IMR-90 (cell line): ENCODE data around the gene SIPA1L3. TPM values are rescaled to one million over a fixed set of nuclear protein-coding genes. Genes with fewer than 3 reads are reported as not detected.

Experiments used
- ATAC-seq: fragments of 200-7000 bp; cut with Tn5 transposase; 2 replicates; pipeline ENCODE4 v1.9.1; 2020; ENCODE audit warnings: low read depth, mild to moderate bottlenecking, moderate library complexity
- BruUV-seq: library from RNA; stranded (reverse); fragments of 400-500 nt; replicated peaks from 2 replicates; lab custom pipeline; 2021; lab: Mats Ljungman, UMichigan
- CTCF ChIA-PET: fragments of 300-600 bp; formaldehyde crosslinking; extraction: SDS; loops from one replicate; lab custom pipeline; 2021; ENCODE audit warnings: antibody characterized with exemption; lab: Yijun Ruan, JAX
- POLR2A ChIA-PET: fragments of 300-600 bp; sonication (Branson Sonifier 250); formaldehyde crosslinking; loops from one replicate; lab custom pipeline; 2022; ENCODE audit warnings: antibody characterized with exemption; ENCODE audit not compliant: unreplicated experiment; lab: Charles Lee
- DNase-seq: peaks from one replicate; pipeline ENCODE4 v3.0.0; 2013
- H2AFZ ChIP-seq: replicated peaks from 2 replicates; pipeline ENCODE3; 2013; ENCODE audit warnings: low read length, mild to moderate bottlenecking; ENCODE audit not compliant: poor library complexity
- H2AK5ac ChIP-seq: 2 replicates; pipeline ENCODE4 v1.6.1; 2013; ENCODE audit warnings: low read depth, low read length, inconsistent platforms
- H2AK9ac ChIP-seq: replicated peaks from 2 replicates; pipeline ENCODE3; 2013; ENCODE audit warnings: mild to moderate bottlenecking, low read depth, low read length, moderate library complexity; ENCODE audit not compliant: poor library complexity
- H2BK120ac ChIP-seq: 2 replicates; pipeline ENCODE4 v1.6.1; 2013; ENCODE audit warnings: low read depth, low read length, inconsistent platforms
- H2BK15ac ChIP-seq: 3 replicates; pipeline ENCODE4 v1.6.1; 2013; ENCODE audit warnings: low read depth, low read length, inconsistent platforms
- H2BK20ac ChIP-seq: 2 replicates; pipeline ENCODE4 v1.6.1; 2013; ENCODE audit warnings: low read depth, mild to moderate bottlenecking, inconsistent platforms, low read length, moderate library complexity
- H2BK5ac ChIP-seq: 2 replicates; pipeline ENCODE4 v1.6.1; 2013; ENCODE audit warnings: mild to moderate bottlenecking, low read depth, low read length, inconsistent platforms; ENCODE audit not compliant: poor library complexity, severe bottlenecking
- H3K14ac ChIP-seq: replicated peaks from 2 replicates; pipeline ENCODE4 v1.6.1; 2013; ENCODE audit warnings: low read depth, low read length, inconsistent platforms
- H3K18ac ChIP-seq: 2 replicates; pipeline ENCODE4 v1.6.1; 2013; ENCODE audit warnings: low read depth, low read length, control low read depth
- H3K23ac ChIP-seq: 2 replicates; pipeline ENCODE4 v1.6.1; 2013; ENCODE audit warnings: low read depth, low read length, inconsistent platforms
- H3K27ac ChIP-seq: 2 replicates; pipeline ENCODE4 v1.5.1; 2013; ENCODE audit warnings: mild to moderate bottlenecking, control low read depth, low read length; ENCODE audit not compliant: insufficient read depth
- H3K27me3 ChIP-seq: 2 replicates; pipeline ENCODE4 v1.6.1; 2013; ENCODE audit warnings: low read length; ENCODE audit not compliant: control insufficient read depth, insufficient read depth
- H3K36me3 ChIP-seq: 2 replicates; pipeline ENCODE4 v1.6.1; 2013; ENCODE audit warnings: low read length, mixed read lengths; ENCODE audit not compliant: control insufficient read depth, insufficient read depth
- H3K4ac ChIP-seq: 2 replicates; pipeline ENCODE4 v1.6.1; 2013; ENCODE audit warnings: low read depth, low read length, inconsistent platforms
- H3K4me1 ChIP-seq: 2 replicates; pipeline ENCODE4 v1.6.1; 2013; ENCODE audit warnings: low read length, mixed read lengths; ENCODE audit not compliant: control insufficient read depth, insufficient read depth
- H3K4me2 ChIP-seq: 2 replicates; pipeline ENCODE4 v1.6.1; 2013; ENCODE audit warnings: low read depth, mild to moderate bottlenecking, control low read depth, low read length, moderate library complexity
- H3K4me3 ChIP-seq: 2 replicates; pipeline ENCODE4 v1.5.1; 2013; ENCODE audit warnings: low read depth, mild to moderate bottlenecking, control low read depth, low read length, moderate library complexity; ENCODE audit not compliant: insufficient read depth
- H3K56ac ChIP-seq: 2 replicates; pipeline ENCODE4 v1.6.1; 2013; ENCODE audit warnings: low read length, inconsistent platforms; ENCODE audit not compliant: insufficient read depth; ENCODE audit errors: extremely low read depth
- H3K79me1 ChIP-seq, 2 experiments: 2 replicates each; pipeline ENCODE4 v1.6.1; 2013; ENCODE audit warnings: low read length in 2 of 2, inconsistent platforms in 1 of 2, low read depth in 1 of 2
- H3K9ac ChIP-seq: 2 replicates; pipeline ENCODE4 v1.6.1; 2013; ENCODE audit warnings: low read depth, low read length, control low read depth
- H3K9me1 ChIP-seq: 2 replicates; pipeline ENCODE4 v1.6.1; 2013; ENCODE audit warnings: low read length, inconsistent platforms; ENCODE audit not compliant: insufficient read depth
- H3K9me3 ChIP-seq: 2 replicates; pipeline ENCODE4 v1.6.1; 2013; ENCODE audit warnings: low read length; ENCODE audit not compliant: control insufficient read depth, insufficient read depth
- H4K20me1 ChIP-seq: 2 replicates; pipeline ENCODE4 v1.6.1; 2013; ENCODE audit warnings: low read length, inconsistent platforms; ENCODE audit not compliant: insufficient read depth
- H4K5ac ChIP-seq: 2 replicates; pipeline ENCODE4 v1.6.1; 2013; ENCODE audit warnings: mild to moderate bottlenecking, low read depth, low read length, control low read depth
- H4K8ac ChIP-seq, 2 experiments: 2 replicates each; pipeline ENCODE4 v1.6.1; 2013; ENCODE audit warnings: low read depth in 2 of 2, low read length in 2 of 2, control low read depth in 1 of 2, inconsistent platforms in 1 of 2
- H4K91ac ChIP-seq: 2 replicates; pipeline ENCODE4 v1.6.1; 2013; ENCODE audit warnings: low read depth, low read length, inconsistent platforms; ENCODE audit not compliant: insufficient read depth
- BHLHE40 ChIP-seq: fragments of 150-350 bp; IDR thresholded peaks from 2 replicates; pipeline ENCODE4 v1.6.1; 2016; ENCODE audit warnings: mild to moderate bottlenecking, low read depth, low read length
- CEBPB ChIP-seq: IDR thresholded peaks from 2 replicates; pipeline ENCODE4 v1.6.1; 2012; ENCODE audit warnings: low read depth, low read length, improper control_type of control experiment
- FOS ChIP-seq: fragments of 150-350 bp; IDR thresholded peaks from 2 replicates; pipeline ENCODE4 v1.6.1; 2016; ENCODE audit warnings: low read depth, low read length
- MAFK ChIP-seq: IDR thresholded peaks from 2 replicates; pipeline ENCODE4 v1.6.1; 2012; ENCODE audit warnings: low read depth, low read length, improper control_type of control experiment
- RAD21 ChIP-seq: IDR thresholded peaks from 2 replicates; pipeline ENCODE4 v1.6.1; 2012; ENCODE audit warnings: low read length, improper control_type of control experiment
- RCOR1 ChIP-seq: IDR thresholded peaks from 2 replicates; pipeline ENCODE4 v1.6.1; 2012; ENCODE audit warnings: mild to moderate bottlenecking, low read length, improper control_type of control experiment; ENCODE audit not compliant: insufficient replicate concordance
- RFX5 ChIP-seq: IDR thresholded peaks from 2 replicates; pipeline ENCODE4 v1.8.0; 2012; ENCODE audit warnings: low read depth, mild to moderate bottlenecking, low read length, moderate library complexity
- SMC3 ChIP-seq: fragments of 150-350 bp; IDR thresholded peaks from 2 replicates; pipeline ENCODE4 v1.6.1; 2016; ENCODE audit warnings: low read depth, mild to moderate bottlenecking, antibody characterized with exemption, low read length, moderate library complexity
- WGBS, 2 experiments: methylation state at CpG; one replicate each; pipeline versions ENCODE4 v1.1.5 to v1.1.7; 2013; ENCODE audit warnings: missing lambda C conversion rate in 2 of 2; ENCODE audit not compliant: insufficient read length in 1 of 2; ENCODE audit errors: extremely low coverage in 2 of 2; 5-methylcytosine and 5-hydroxymethylcytosine counted together
- dilution Hi-C: fragments of 300-500 bp; cut with HindIII; formaldehyde crosslinking; loops from one replicate; pipeline ENCODE4 v1.14.3; 2018; ENCODE audit warnings: low sequenced_read_pairs; ENCODE audit not compliant: unreplicated experiment
- in situ Hi-C: fragments of 300-500 bp; cut with MboI; formaldehyde crosslinking; loops from 3 replicates; pipeline ENCODE4 v1.14.3; 2019; ENCODE audit warnings: low sequenced_read_pairs, inconsistent platforms, mixed read lengths
- intact Hi-C: fragments of 100-400 bp; cut with micrococcal nuclease; formaldehyde crosslinking; loops from 2 replicates; pipeline ENCODE4 v1.10.0; 2022
- polyA plus RNA-seq, 3 experiments: library from polyadenylated mRNA; depleted of rRNA; stranded (reverse); fragments of >200 nt; gene quantifications; 2 replicates each; pipeline ENCODE4 v1.2.3, GENCODE V29; 2012; ENCODE audit warnings: low replicate concordance in 1 of 3
- total RNA-seq: library from RNA; depleted of rRNA; stranded (reverse); fragments of >200 nt; gene quantifications from 2 replicates; pipeline ENCODE4 v1.2.3, GENCODE V29; 2012
- TF ChIP-seq, protein P1 (sequence below): fragments of 150-350 bp; IDR thresholded peaks from 2 replicates; pipeline ENCODE4 v1.6.1; 2017; ENCODE audit warnings: mild to moderate bottlenecking, antibody characterized with exemption, low read length, low read depth
- TF ChIP-seq, protein P2 (sequence below): conservative IDR thresholded peaks from 2 replicates; pipeline ENCODE4 v1.5.1; 2012; ENCODE audit warnings: mild to moderate bottlenecking, low read depth, low read length, improper control_type of control experiment
- TF ChIP-seq, protein P3 (sequence below): fragments of 150-350 bp; IDR thresholded peaks from 2 replicates; pipeline ENCODE4 v1.6.1; 2016; ENCODE audit warnings: low read depth, mild to moderate bottlenecking, low read length, moderate library complexity, borderline replicate concordance

Gene SIPA1L3
- total and polyA plus RNA-seq, 2 of the 4 experiments (the other 2 are of a cell fraction): 4.1 to 9.4 TPM

DNA sequence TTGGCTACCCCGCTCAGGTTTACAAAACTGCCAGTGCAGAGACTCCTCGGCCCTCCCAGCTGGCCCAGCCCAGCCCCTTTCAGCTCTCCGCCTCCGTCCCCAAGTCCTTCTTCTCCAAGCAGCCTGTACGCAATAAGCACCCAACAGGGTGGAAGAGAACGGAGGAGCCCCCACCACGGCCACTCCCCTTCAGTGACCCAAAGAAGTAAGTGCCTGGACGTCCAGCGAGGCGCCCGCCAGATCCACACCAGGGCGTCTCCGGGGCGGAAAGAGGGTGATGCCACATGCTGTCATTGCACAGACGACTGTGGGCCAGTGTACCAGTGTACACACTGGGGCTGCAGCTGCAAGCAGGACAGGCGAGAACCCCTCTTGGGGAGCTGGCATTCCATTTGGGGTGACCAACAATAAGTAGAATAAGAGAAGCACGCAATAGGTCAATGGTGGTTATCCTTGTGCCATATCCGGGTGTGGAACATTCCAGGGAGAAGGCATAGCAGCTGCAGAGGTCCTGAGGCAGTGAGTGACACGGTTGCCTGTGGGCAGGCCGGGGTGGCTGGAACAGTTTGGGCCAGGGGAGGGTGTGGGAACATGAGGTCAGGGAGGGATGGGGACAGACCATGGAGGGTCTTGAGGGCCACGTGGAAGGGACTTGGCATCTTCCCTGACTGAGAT lies 275.7 kb downstream of the SIPA1L3 start (continued):
- no peak for TF ChIP-seq RFX5

DNA sequence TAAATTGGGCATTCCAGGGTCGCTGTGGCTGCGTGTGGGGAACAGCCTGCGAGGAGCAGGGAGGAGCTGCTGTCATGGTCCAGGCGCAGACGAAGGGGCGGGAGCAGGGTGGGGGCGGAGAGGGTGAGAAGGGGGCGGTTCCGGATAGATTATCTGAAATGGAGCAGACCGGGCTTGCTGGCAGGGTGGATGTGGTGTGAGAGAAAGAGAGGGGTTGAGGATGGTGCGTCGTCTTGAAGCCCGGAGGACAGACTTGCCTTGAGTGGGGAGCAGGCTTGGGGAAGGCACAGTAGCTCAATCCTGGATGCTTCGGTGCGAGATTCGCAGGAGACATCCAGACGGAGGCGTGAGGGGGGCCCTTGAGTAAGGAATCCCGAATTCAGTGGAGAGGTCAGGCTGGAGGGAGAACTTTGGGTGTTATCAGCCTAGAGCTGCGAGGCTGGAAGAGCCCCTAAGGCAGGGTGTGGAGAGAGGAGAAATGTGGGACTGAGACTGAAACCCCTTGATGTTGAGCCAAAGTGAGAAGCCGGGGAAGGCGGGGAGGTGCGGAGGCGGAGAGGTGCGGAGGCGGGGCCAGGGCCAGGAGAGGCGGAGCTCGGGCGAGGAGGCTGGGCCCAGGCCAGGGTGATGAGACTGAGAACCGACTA lies 276.4 kb downstream of the SIPA1L3 start:
- Histone ChIP-seq H3K23ac (peak overlapping the region; percentile 17; the same call in 1 of the 2 replicates), H2AK9ac (peak overlapping the region; percentile 11), H2BK5ac (no peak overlapping the region), H3K9ac (no peak overlapping the region), H4K20me1 (peaks cover 14% of the 10 kb centered on the region; the same call in 1 of the 2 replicates), H3K14ac (peak overlapping the region; percentile 8), H4K5ac (no peak overlapping the region), H3K9me1 (peaks cover 14% of the 10 kb centered on the region), H2BK20ac (no peak overlapping the region), H2BK120ac (no peak overlapping the region), H3K18ac (no peak overlapping the region), H3K36me3 (peaks cover 7% of the 10 kb centered on the region; the same call in 1 of the 2 replicates), H3K56ac (no peak overlapping the region), H3K79me1 (peaks cover 0 to 35% of the 10 kb centered on the region in 2 experiments; a peak in 3 of 4 replicates), H2AK5ac (no peak overlapping the region), H3K9me3 (no peaks in the 10 kb centered on the region), H3K4ac (no peak overlapping the region), H3K4me2 (peak overlapping the region; percentile 80), H3K27ac (no peak overlapping the region), H4K8ac (peak overlapping the region in 1 of 2 experiments; percentile 43; a peak in 1 of 4 replicates), H2BK15ac (no peak overlapping the region), H3K4me3 (peak overlapping the region; percentile 18; the same call in 1 of the 2 replicates), H3K27me3 (no peaks in the 10 kb centered on the region), H2AFZ (peak overlapping the region; percentile 71), H4K91ac (no peak overlapping the region; the same call in 1 of the 2 replicates), H3K4me1 (peaks cover 6% of the 10 kb centered on the region)
- peak; percentile 88 for ATAC-seq
- in situ Hi-C loops (no loop called here), dilution Hi-C loops (no loop called here), intact Hi-C loops (no loop called here)
- no peak for DNase-seq
- ChIA-PET CTCF (no interaction called here), POLR2A (no interaction called here)
- 16% methylated on average over 14 of the region's 30 CpGs; no CpG with 5 or more reads in 1 of the 2 experiments for WGBS, 2 experiments
- BruUV-seq: no TSS peak
- no peak for TF ChIP-seq BHLHE40
- TF ChIP-seq, protein P1, sequence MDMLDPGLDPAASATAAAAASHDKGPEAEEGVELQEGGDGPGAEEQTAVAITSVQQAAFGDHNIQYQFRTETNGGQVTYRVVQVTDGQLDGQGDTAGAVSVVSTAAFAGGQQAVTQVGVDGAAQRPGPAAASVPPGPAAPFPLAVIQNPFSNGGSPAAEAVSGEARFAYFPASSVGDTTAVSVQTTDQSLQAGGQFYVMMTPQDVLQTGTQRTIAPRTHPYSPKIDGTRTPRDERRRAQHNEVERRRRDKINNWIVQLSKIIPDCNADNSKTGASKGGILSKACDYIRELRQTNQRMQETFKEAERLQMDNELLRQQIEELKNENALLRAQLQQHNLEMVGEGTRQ: no peak
- no peak for TF ChIP-seq RFX5
- TF ChIP-seq, protein P2, sequence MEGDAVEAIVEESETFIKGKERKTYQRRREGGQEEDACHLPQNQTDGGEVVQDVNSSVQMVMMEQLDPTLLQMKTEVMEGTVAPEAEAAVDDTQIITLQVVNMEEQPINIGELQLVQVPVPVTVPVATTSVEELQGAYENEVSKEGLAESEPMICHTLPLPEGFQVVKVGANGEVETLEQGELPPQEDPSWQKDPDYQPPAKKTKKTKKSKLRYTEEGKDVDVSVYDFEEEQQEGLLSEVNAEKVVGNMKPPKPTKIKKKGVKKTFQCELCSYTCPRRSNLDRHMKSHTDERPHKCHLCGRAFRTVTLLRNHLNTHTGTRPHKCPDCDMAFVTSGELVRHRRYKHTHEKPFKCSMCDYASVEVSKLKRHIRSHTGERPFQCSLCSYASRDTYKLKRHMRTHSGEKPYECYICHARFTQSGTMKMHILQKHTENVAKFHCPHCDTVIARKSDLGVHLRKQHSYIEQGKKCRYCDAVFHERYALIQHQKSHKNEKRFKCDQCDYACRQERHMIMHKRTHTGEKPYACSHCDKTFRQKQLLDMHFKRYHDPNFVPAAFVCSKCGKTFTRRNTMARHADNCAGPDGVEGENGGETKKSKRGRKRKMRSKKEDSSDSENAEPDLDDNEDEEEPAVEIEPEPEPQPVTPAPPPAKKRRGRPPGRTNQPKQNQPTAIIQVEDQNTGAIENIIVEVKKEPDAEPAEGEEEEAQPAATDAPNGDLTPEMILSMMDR: no peak
- TF ChIP-seq, protein P3, sequence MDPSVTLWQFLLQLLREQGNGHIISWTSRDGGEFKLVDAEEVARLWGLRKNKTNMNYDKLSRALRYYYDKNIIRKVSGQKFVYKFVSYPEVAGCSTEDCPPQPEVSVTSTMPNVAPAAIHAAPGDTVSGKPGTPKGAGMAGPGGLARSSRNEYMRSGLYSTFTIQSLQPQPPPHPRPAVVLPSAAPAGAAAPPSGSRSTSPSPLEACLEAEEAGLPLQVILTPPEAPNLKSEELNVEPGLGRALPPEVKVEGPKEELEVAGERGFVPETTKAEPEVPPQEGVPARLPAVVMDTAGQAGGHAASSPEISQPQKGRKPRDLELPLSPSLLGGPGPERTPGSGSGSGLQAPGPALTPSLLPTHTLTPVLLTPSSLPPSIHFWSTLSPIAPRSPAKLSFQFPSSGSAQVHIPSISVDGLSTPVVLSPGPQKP: no peak
- TF ChIP-seq FOS: no peak
- no peak for TF ChIP-seq MAFK
- no peak for TF ChIP-seq RCOR1
- TF ChIP-seq SMC3: no peak
- TF ChIP-seq RAD21: no peak
- no peak for TF ChIP-seq CEBPB
